HEK293 (cell line): Measurements from ENCODE around the gene PRKCD.

Experiments used
- FEZF1 ChIP-seq: fragments of 450-650 bp; formaldehyde crosslinking; IDR thresholded peaks from 2 replicates; pipeline ENCODE4 v1.5.1; 2016; ENCODE audit warnings: missing biosample characterization, missing genetic modification characterization
- HOXA7 ChIP-seq: sonication (generic); formaldehyde crosslinking; IDR thresholded peaks from 2 replicates; pipeline ENCODE4 v1.8.1; 2022; ENCODE audit warnings: missing genetic modification reagents, borderline replicate concordance
- MYNN ChIP-seq: fragments of 450-650 bp; formaldehyde crosslinking; IDR thresholded peaks from 2 replicates; pipeline ENCODE4 v1.5.1; 2016; ENCODE audit warnings: missing biosample characterization, missing genetic modification characterization, borderline replicate concordance
- PRDM10 ChIP-seq: fragments of 450-650 bp; formaldehyde crosslinking; IDR thresholded peaks from 2 replicates; pipeline ENCODE4 v1.5.1; 2016; ENCODE audit warnings: missing biosample characterization, missing genetic modification characterization
- YY1 ChIP-seq: fragments of 450-650 bp; formaldehyde crosslinking; IDR thresholded peaks from 2 replicates; pipeline ENCODE4 v1.5.1; 2018; ENCODE audit warnings: missing biosample characterization, missing genetic modification characterization
- ZNF112 ChIP-seq: fragments of 450-650 bp; formaldehyde crosslinking; IDR thresholded peaks from 2 replicates; pipeline ENCODE4 v1.5.0; 2017; ENCODE audit warnings: missing biosample characterization, missing genetic modification characterization
- ZNF146 ChIP-seq: fragments of 450-650 bp; formaldehyde crosslinking; IDR thresholded peaks from 2 replicates; pipeline ENCODE4 v1.5.1; 2016; ENCODE audit warnings: missing biosample characterization, missing genetic modification characterization
- ZNF398 ChIP-seq: fragments of 450-650 bp; formaldehyde crosslinking; IDR thresholded peaks from 2 replicates; pipeline ENCODE4 v1.5.1; 2017; ENCODE audit warnings: missing biosample characterization, missing genetic modification characterization
- TF ChIP-seq, protein P1 (sequence below): fragments of 450-650 bp; formaldehyde crosslinking; IDR thresholded peaks from 2 replicates; pipeline ENCODE4 v1.5.1; 2016; ENCODE audit warnings: missing biosample characterization, missing genetic modification characterization

- TF ChIP-seq ZNF146 (tag by site-specific recombination) (no peak), FEZF1 (tag by site-specific recombination) (no peak), PRDM10 (no peak), ZNF112 (tag by site-specific recombination) (no peak), YY1 (tag by site-specific recombination) (no peak), MYNN (tag by site-specific recombination) (no peak), HOXA7 (CRISPR knock-in tag) (no peak), ZNF398 (tag by site-specific recombination) (no peak)
- TF ChIP-seq, protein P1, sequence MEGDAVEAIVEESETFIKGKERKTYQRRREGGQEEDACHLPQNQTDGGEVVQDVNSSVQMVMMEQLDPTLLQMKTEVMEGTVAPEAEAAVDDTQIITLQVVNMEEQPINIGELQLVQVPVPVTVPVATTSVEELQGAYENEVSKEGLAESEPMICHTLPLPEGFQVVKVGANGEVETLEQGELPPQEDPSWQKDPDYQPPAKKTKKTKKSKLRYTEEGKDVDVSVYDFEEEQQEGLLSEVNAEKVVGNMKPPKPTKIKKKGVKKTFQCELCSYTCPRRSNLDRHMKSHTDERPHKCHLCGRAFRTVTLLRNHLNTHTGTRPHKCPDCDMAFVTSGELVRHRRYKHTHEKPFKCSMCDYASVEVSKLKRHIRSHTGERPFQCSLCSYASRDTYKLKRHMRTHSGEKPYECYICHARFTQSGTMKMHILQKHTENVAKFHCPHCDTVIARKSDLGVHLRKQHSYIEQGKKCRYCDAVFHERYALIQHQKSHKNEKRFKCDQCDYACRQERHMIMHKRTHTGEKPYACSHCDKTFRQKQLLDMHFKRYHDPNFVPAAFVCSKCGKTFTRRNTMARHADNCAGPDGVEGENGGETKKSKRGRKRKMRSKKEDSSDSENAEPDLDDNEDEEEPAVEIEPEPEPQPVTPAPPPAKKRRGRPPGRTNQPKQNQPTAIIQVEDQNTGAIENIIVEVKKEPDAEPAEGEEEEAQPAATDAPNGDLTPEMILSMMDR: no peak
Observed at GRCh38 chr3:53129344-53129743, 31.7 kb upstream of the PRKCD start.
